NB4 (cell line): ENCODE results near the gene KAT6B.

Source experiments
- CTCF ChIP-seq: IDR thresholded peaks from one replicate; pipeline ENCODE4 v1.5.1; 2012; ENCODE audit warnings: low read depth, low read length
- MYC ChIP-seq: IDR thresholded peaks from 2 replicates; pipeline ENCODE4 v1.6.1; 2011; ENCODE audit warnings: low read depth, low read length
- POLR2A ChIP-seq: IDR thresholded peaks from 2 replicates; pipeline ENCODE4 v1.6.1; 2011; ENCODE audit warnings: mild to moderate bottlenecking; ENCODE audit not compliant: insufficient read length; ENCODE audit errors: extremely low read depth

GRCh38 chr10:74841265-74841973, 15.0 kb downstream of the KAT6B start:
- no peak for TF ChIP-seq CTCF
- no peak for TF ChIP-seq POLR2A
- TF ChIP-seq MYC, result no peak
